H9 (cell line): ENCODE data around the gene ASCC2. TPM values are rescaled to one million over a fixed set of nuclear protein-coding genes. Genes with fewer than 3 reads are reported as not detected.

Experiments used
- DNase-seq: peaks from one replicate; pipeline ENCODE4 v3.0.0-alpha.2; 2017
- H2AFZ ChIP-seq: one replicate; pipeline ENCODE4 v1.6.1; 2013; ENCODE audit warnings: mild to moderate bottlenecking, low read length, control low read depth, moderate library complexity
- H2AK5ac ChIP-seq: 2 replicates; pipeline ENCODE4 v1.6.1; 2013; ENCODE audit warnings: low read length, control low read depth, mixed read lengths; ENCODE audit not compliant: insufficient read length
- H2BK120ac ChIP-seq: one replicate; pipeline ENCODE4 v1.6.1; 2013; ENCODE audit warnings: low read depth, mild to moderate bottlenecking, low read length, control low read depth, inconsistent platforms; ENCODE audit not compliant: poor library complexity, severe bottlenecking
- H2BK12ac ChIP-seq: 2 replicates; pipeline ENCODE4 v1.6.1; 2013; ENCODE audit warnings: low read length, control low read depth, mixed read lengths, low read depth; ENCODE audit not compliant: insufficient read length
- H2BK15ac ChIP-seq: 2 replicates; pipeline ENCODE4 v1.6.1; 2013; ENCODE audit warnings: low read depth, low read length, control low read depth
- H2BK20ac ChIP-seq: one replicate; pipeline ENCODE4 v1.6.1; 2013; ENCODE audit warnings: low read depth, mild to moderate bottlenecking, low read length, control low read depth, inconsistent platforms; ENCODE audit not compliant: poor library complexity, severe bottlenecking
- H2BK5ac ChIP-seq: 2 replicates; pipeline ENCODE4 v1.6.1; 2013; ENCODE audit warnings: low read length, control low read depth, mixed read lengths; ENCODE audit not compliant: insufficient read length
- H3K14ac ChIP-seq: 2 replicates; pipeline ENCODE4 v1.6.1; 2013; ENCODE audit warnings: low read length, control low read depth; ENCODE audit not compliant: insufficient read depth
- H3K18ac ChIP-seq: 2 replicates; pipeline ENCODE4 v1.6.1; 2013; ENCODE audit warnings: low read depth, mild to moderate bottlenecking, mixed read lengths, low read length, control low read depth; ENCODE audit not compliant: insufficient read length
- H3K23ac ChIP-seq: 2 replicates; pipeline ENCODE4 v1.6.1; 2013; ENCODE audit warnings: low read length, control low read depth, mixed read lengths, low read depth; ENCODE audit not compliant: insufficient read length
- H3K23me2 ChIP-seq: 2 replicates; pipeline ENCODE4 v1.6.1; 2013; ENCODE audit warnings: low read depth, mild to moderate bottlenecking, mixed read lengths, low read length, control low read depth; ENCODE audit not compliant: insufficient read length, poor library complexity, severe bottlenecking
- H3K27ac ChIP-seq: 2 replicates; pipeline ENCODE4 v1.5.1; 2013; ENCODE audit warnings: low read length, control low read depth, mixed read lengths, low read depth; ENCODE audit not compliant: insufficient read length
- H3K27me3 ChIP-seq: 2 replicates; pipeline ENCODE4 v1.6.1; 2013; ENCODE audit warnings: low read length, control low read depth, inconsistent platforms; ENCODE audit not compliant: insufficient read depth
- H3K4ac ChIP-seq: 2 replicates; pipeline ENCODE4 v1.6.1; 2013; ENCODE audit warnings: low read depth, mild to moderate bottlenecking, control low read depth, inconsistent platforms, low read length, moderate library complexity
- H3K4me1 ChIP-seq: 2 replicates; pipeline ENCODE4 v1.6.1; 2013; ENCODE audit warnings: low read length, control low read depth, inconsistent platforms; ENCODE audit not compliant: insufficient read depth
- H3K4me2 ChIP-seq: 2 replicates; pipeline ENCODE4 v1.6.1; 2013; ENCODE audit warnings: low read length, control low read depth, mixed read lengths; ENCODE audit not compliant: insufficient read length, insufficient read depth
- H3K56ac ChIP-seq: 2 replicates; pipeline ENCODE4 v1.6.1; 2013; ENCODE audit warnings: low read depth, mild to moderate bottlenecking, mixed read lengths, low read length, control low read depth; ENCODE audit not compliant: insufficient read length
- H3K79me1 ChIP-seq: 2 replicates; pipeline ENCODE4 v1.6.1; 2013; ENCODE audit warnings: low read depth, mild to moderate bottlenecking, moderate library complexity, low read length, control low read depth, inconsistent platforms; ENCODE audit not compliant: insufficient read depth, poor library complexity, severe bottlenecking
- H3K79me2 ChIP-seq: 2 replicates; pipeline ENCODE4 v1.6.1; 2013; ENCODE audit warnings: low read length, control low read depth, inconsistent platforms; ENCODE audit not compliant: insufficient read depth
- H3K9ac ChIP-seq: 2 replicates; pipeline ENCODE4 v1.6.1; 2013; ENCODE audit warnings: low read length, control low read depth, mixed read lengths; ENCODE audit not compliant: insufficient read length; ENCODE audit errors: extremely low read depth
- H3K9me3 ChIP-seq: one replicate; pipeline ENCODE4 v1.6.1; 2013; ENCODE audit warnings: low read depth, low read length, inconsistent platforms; ENCODE audit not compliant: control insufficient read depth
- H3T11ph ChIP-seq: one replicate; pipeline ENCODE4 v1.6.1; 2013; ENCODE audit warnings: mild to moderate bottlenecking, low read length, control low read depth, inconsistent platforms
- H4K20me1 ChIP-seq: one replicate; pipeline ENCODE4 v1.6.1; 2013; ENCODE audit not compliant: control insufficient read depth, insufficient read length, insufficient read depth
- H4K5ac ChIP-seq: 2 replicates; pipeline ENCODE4 v1.6.1; 2013; ENCODE audit warnings: low read depth, mild to moderate bottlenecking, mixed read lengths, low read length, control low read depth; ENCODE audit not compliant: insufficient read length
- H4K8ac ChIP-seq: replicated peaks from 2 replicates; pipeline ENCODE4 v1.6.1; 2013; ENCODE audit warnings: low read length, control low read depth, mixed read lengths, low read depth; ENCODE audit not compliant: insufficient read length
- H4K91ac ChIP-seq: 2 replicates; pipeline ENCODE4 v1.6.1; 2013; ENCODE audit warnings: low read depth, mild to moderate bottlenecking, moderate library complexity, mixed read lengths, low read length, control low read depth; ENCODE audit not compliant: insufficient read length
- H3K27ac Mint-ChIP-seq, 3 experiments: 2 replicates in 2 of 3; 3 replicates in 1 of 3; pipeline ENCODE4 v1.8.0; 2020 to 2021; ENCODE audit warnings: mixed read lengths in 3 of 3, mild to moderate bottlenecking in 1 of 3, moderate library complexity in 1 of 3
- H3K27me3 Mint-ChIP-seq: 2 replicates; pipeline ENCODE4 v1.8.0; 2021; ENCODE audit warnings: low read depth, mild to moderate bottlenecking, moderate library complexity, mixed read lengths
- H3K36me3 Mint-ChIP-seq, 3 experiments: 2 replicates in 2 of 3; 3 replicates in 1 of 3; pipeline ENCODE4 v1.8.0; 2020 to 2021; ENCODE audit warnings: low read depth in 3 of 3, mixed read lengths in 3 of 3; ENCODE audit not compliant: insufficient read depth in 1 of 3
- H3K4me1 Mint-ChIP-seq, 2 experiments: 2 replicates each; pipeline ENCODE4 v1.8.0; 2020; ENCODE audit warnings: mixed read lengths in 2 of 2
- H3K4me3 Mint-ChIP-seq, 2 experiments: 2 replicates in 1 of 2; 3 replicates in 1 of 2; pipeline ENCODE4 v1.8.0; 2020 to 2021; ENCODE audit warnings: mild to moderate bottlenecking in 2 of 2, mixed read lengths in 2 of 2, moderate library complexity in 1 of 2
- H3K9me3 Mint-ChIP-seq, 2 experiments: 2 replicates in 1 of 2; 3 replicates in 1 of 2; pipeline ENCODE4 v1.8.0; 2020; ENCODE audit warnings: mild to moderate bottlenecking in 2 of 2, mixed read lengths in 2 of 2, moderate library complexity in 1 of 2
- CTCF ChIP-seq: fragments of 200-600 bp; sonication (generic); conservative IDR thresholded peaks from 3 replicates; pipeline ENCODE4 v1.8.0; 2021; ENCODE audit warnings: antibody characterized with exemption, mild to moderate bottlenecking
- WGBS: extraction: QIAGEN DNeasy Blood & Tissue Kit; methylation state at CpG from one replicate; pipeline ENCODE4 v1.1.7; 2013; ENCODE audit warnings: missing lambda C conversion rate, low lambda C conversion rate, mixed read lengths; ENCODE audit not compliant: insufficient read length; ENCODE audit errors: extremely low coverage; 5-methylcytosine and 5-hydroxymethylcytosine counted together
- total RNA-seq: library from RNA; stranded (reverse); gene quantifications from 2 replicates; pipeline ENCODE4 v1.2.1, GENCODE V29; 2021

The ASCC2 gene
- total RNA-seq, 1 experiment from 2014 or later = 48.2 TPM

GRCh38 chr22:29753808-29754657 lies 84.0 kb downstream of the ASCC2 start:
- Histone ChIP-seq H3K56ac (no peak overlapping the region), H3K23ac (no peak overlapping the region), H3K27me3 (no peaks in the 10 kb centered on the region), H3K79me1 (no peaks in the 10 kb centered on the region), H3K27ac (no peak overlapping the region), H3K18ac (no peak overlapping the region), H2AK5ac (no peak overlapping the region), H3K4me1 (no peaks in the 10 kb centered on the region), H4K8ac (no peak overlapping the region), H3K14ac (no peak overlapping the region; the same call in 1 of the 2 replicates), H4K91ac (no peak overlapping the region), H2BK12ac (no peak overlapping the region), H3K9me3 (no peaks in the 10 kb centered on the region), H3K23me2 (no peaks in the 10 kb centered on the region), H3T11ph (no peak overlapping the region), H2AFZ (no peak overlapping the region), H4K20me1 (no peaks in the 10 kb centered on the region), H4K5ac (no peak overlapping the region), H3K4ac (no peak overlapping the region), H2BK5ac (no peak overlapping the region), H3K9ac (no peak overlapping the region), H3K4me2 (no peak overlapping the region), H2BK120ac (no peak overlapping the region), H2BK20ac (no peak overlapping the region), H2BK15ac (no peak overlapping the region), H3K79me2 (no peaks in the 10 kb centered on the region)
- Mint-ChIP-seq H3K27ac (peak overlapping the region in 1 of 3 experiments; percentile 65; a peak in 1 of 7 replicates), H3K4me3 (no peak overlapping the region), H3K4me1 (peaks cover 5 to 20% of the 10 kb centered on the region in 2 experiments), H3K36me3 (peaks cover 0 to 1% (median 0%) of the 10 kb centered on the region in 3 experiments; a peak in 1 of 7 replicates), H3K9me3 (no peaks in the 10 kb centered on the region), H3K27me3 (no peaks in the 10 kb centered on the region; the same call in 1 of the 2 replicates)
- no peak for DNase-seq
- TF ChIP-seq CTCF = no peak
- no CpG with 5 or more reads among the region's 16 CpGs for WGBS
